ENCODE results near the gene CDC45. TPM values are rescaled to one million over a fixed set of nuclear protein-coding genes. Genes with fewer than 3 reads are reported as not detected.

CDC45 gene
- total and polyA plus RNA-seq, 9 donors: 0.46 to 2.2 (median 1.1) TPM; not detected in 3

- Histone ChIP-seq H3K4me3 (no peak overlapping the region), H3K4me1 (ENCODE audit: insufficient read depth) (no peaks in the 10 kb centered on the region), H3K36me3 (no peaks in the 10 kb centered on the region), H3K9me3 (no peaks in the 10 kb centered on the region), H3K27ac (no peak overlapping the region), H3K27me3 (no peaks in the 10 kb centered on the region)
- intact Hi-C loops (cut with DNase I): no loop called here
- WGBS, 3 donors: 85 to 90% (median 90%) methylated on average over 10 of the region's 10 CpGs
- TF ChIP-seq POLR2A (IDR thresholded peaks at IDR 0.05) (no peak), CTCF (IDR thresholded peaks at IDR 0.05) (no peak), EP300 (IDR thresholded peaks at IDR 0.05) (no peak)
- DNase-seq: no peak
Measured at GRCh38 chr22:19556963-19557545, 77.3 kb downstream of the CDC45 start.

- DNase-seq: no peak
- Histone ChIP-seq H3K36me3 (no peaks in the 10 kb centered on the region), H3K27me3 (no peaks in the 10 kb centered on the region), H3K4me3 (no peak overlapping the region), H3K9me3 (no peaks in the 10 kb centered on the region), H3K27ac (no peak overlapping the region), H3K4me1 (ENCODE audit: insufficient read depth) (no peaks in the 10 kb centered on the region)
- 69 to 79% (median 79%) methylated on average over 9 of the region's 9 CpGs for WGBS, 3 donors
- intact Hi-C loops (cut with DNase I): no loop called here
- TF ChIP-seq POLR2A (IDR thresholded peaks at IDR 0.05): no peak
- no peak for TF ChIP-seq CTCF (IDR thresholded peaks at IDR 0.05)
- TF ChIP-seq EP300 (IDR thresholded peaks at IDR 0.05): no peak
Measured at GRCh38 chr22:19559324-19559811, 79.6 kb downstream of the CDC45 start.

GRCh38 chr22:19559956-19560355 is 80.2 kb downstream of the CDC45 start:
- Histone ChIP-seq H3K9me3 (no peaks in the 10 kb centered on the region), H3K4me3 (no peak overlapping the region), H3K4me1 (ENCODE audit: insufficient read depth) (no peaks in the 10 kb centered on the region), H3K27me3 (no peaks in the 10 kb centered on the region), H3K36me3 (no peaks in the 10 kb centered on the region), H3K27ac (no peak overlapping the region)
- no peak for TF ChIP-seq EP300 (IDR thresholded peaks at IDR 0.05)
- TF ChIP-seq POLR2A (IDR thresholded peaks at IDR 0.05): no peak
- TF ChIP-seq CTCF (IDR thresholded peaks at IDR 0.05): no peak
- WGBS, 3 donors: 96 to 100% (median 98%) methylated on average over 2 of the region's 2 CpGs
- no peak for DNase-seq
- intact Hi-C loops (cut with DNase I): no loop called here

GRCh38 chr22:19565382-19566278 is 85.9 kb downstream of the CDC45 start:
- Histone ChIP-seq H3K36me3 (no peaks in the 10 kb centered on the region), H3K27ac (no peak overlapping the region), H3K9me3 (no peaks in the 10 kb centered on the region), H3K4me3 (no peak overlapping the region), H3K4me1 (ENCODE audit: insufficient read depth) (no peaks in the 10 kb centered on the region), H3K27me3 (no peaks in the 10 kb centered on the region)
- DNase-seq: no peak
- 71 to 75% (median 75%) methylated on average over 11 of the region's 11 CpGs for WGBS, 3 donors
- intact Hi-C loops (cut with DNase I): no loop called here
- TF ChIP-seq POLR2A (IDR thresholded peaks at IDR 0.05): no peak
- TF ChIP-seq CTCF (IDR thresholded peaks at IDR 0.05): no peak
- no peak for TF ChIP-seq EP300 (IDR thresholded peaks at IDR 0.05)

Measured in ovary (tissue), 9 donors.